Activated B cell treated with CpG ODN at 0.5 μM for 24 hours (primary cell): ENCODE data around the gene PON2. TPM values are rescaled to one million over a fixed set of nuclear protein-coding genes. Genes with fewer than 3 reads are reported as not detected.

Experiments
- ATAC-seq: fragments of 200-7000 bp; cut with Tn5 transposase; one replicate; pipeline ENCODE4 v1.10.0; 2021; ENCODE audit warnings: low read depth, mild to moderate bottlenecking, moderate library complexity
- CTCF ChIA-PET: fragments of 350-600 bp; sonication (Branson Sonifier 250); formaldehyde crosslinking; loops from one replicate; lab custom pipeline; 2021; ENCODE audit warnings: antibody characterized with exemption; lab: Charles Lee
- POLR2A ChIA-PET: fragments of 350-600 bp; sonication (Branson Sonifier 250); formaldehyde crosslinking; loops from one replicate; lab custom pipeline; 2021; ENCODE audit warnings: antibody characterized with exemption; lab: Charles Lee
- DNase-seq: peaks from one replicate; pipeline ENCODE4 v3.0.0; 2022
- H3K27ac Mint-ChIP-seq: one replicate; pipeline ENCODE4 v1.8.0; 2020; ENCODE audit warnings: mixed read lengths
- H3K27me3 Mint-ChIP-seq: one replicate; pipeline ENCODE4 v1.8.0; 2021; ENCODE audit warnings: mixed read lengths
- H3K36me3 Mint-ChIP-seq: one replicate; pipeline ENCODE4 v1.8.0; 2021; ENCODE audit warnings: low read depth, mixed read lengths
- H3K4me1 Mint-ChIP-seq: one replicate; pipeline ENCODE4 v1.8.0; 2021; ENCODE audit warnings: mixed read lengths
- H3K4me3 Mint-ChIP-seq: one replicate; pipeline ENCODE4 v1.8.0; 2020; ENCODE audit warnings: mild to moderate bottlenecking, mixed read lengths
- H3K9me3 Mint-ChIP-seq: one replicate; pipeline ENCODE4 v1.8.0; 2020; ENCODE audit warnings: mixed read lengths
- intact Hi-C: fragments of 100-400 bp; cut with micrococcal nuclease; formaldehyde crosslinking; loops from one replicate; pipeline ENCODE4 v1.15.1; 2024
- total RNA-seq: library from RNA; stranded (reverse); gene quantifications from 2 replicates; pipeline ENCODE4 v1.2.3, GENCODE V29; 2022
- TF ChIP-seq, protein P1 (sequence below): fragments of 200-600 bp; IDR thresholded peaks from one replicate; pipeline ENCODE4 v1.8.0; 2022; ENCODE audit warnings: antibody characterized with exemption, mild to moderate bottlenecking

The PON2 gene
- total RNA-seq, 1 donor from 2014 or later: 9.2 TPM

GRCh38 chr7:95435422-95435780 lies 573 bp upstream of the PON2 start:
- DNase-seq (no peak), ATAC-seq (peak; percentile 16)
- CTCF ChIA-PET: no interaction called here
- Mint-ChIP-seq H3K27me3 (no peaks in the 10 kb centered on the region), H3K36me3 (no peaks in the 10 kb centered on the region), H3K27ac (peak overlapping the region; percentile 38), H3K4me3 (peak overlapping the region; percentile 77), H3K9me3 (no peaks in the 10 kb centered on the region), H3K4me1 (peaks cover 20% of the 10 kb centered on the region)
- TF ChIP-seq, protein P1, sequence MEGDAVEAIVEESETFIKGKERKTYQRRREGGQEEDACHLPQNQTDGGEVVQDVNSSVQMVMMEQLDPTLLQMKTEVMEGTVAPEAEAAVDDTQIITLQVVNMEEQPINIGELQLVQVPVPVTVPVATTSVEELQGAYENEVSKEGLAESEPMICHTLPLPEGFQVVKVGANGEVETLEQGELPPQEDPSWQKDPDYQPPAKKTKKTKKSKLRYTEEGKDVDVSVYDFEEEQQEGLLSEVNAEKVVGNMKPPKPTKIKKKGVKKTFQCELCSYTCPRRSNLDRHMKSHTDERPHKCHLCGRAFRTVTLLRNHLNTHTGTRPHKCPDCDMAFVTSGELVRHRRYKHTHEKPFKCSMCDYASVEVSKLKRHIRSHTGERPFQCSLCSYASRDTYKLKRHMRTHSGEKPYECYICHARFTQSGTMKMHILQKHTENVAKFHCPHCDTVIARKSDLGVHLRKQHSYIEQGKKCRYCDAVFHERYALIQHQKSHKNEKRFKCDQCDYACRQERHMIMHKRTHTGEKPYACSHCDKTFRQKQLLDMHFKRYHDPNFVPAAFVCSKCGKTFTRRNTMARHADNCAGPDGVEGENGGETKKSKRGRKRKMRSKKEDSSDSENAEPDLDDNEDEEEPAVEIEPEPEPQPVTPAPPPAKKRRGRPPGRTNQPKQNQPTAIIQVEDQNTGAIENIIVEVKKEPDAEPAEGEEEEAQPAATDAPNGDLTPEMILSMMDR: no peak
- POLR2A ChIA-PET: interaction anchor here (0.7 kb wide), 1 partner anchor 777 kb away, joined by 4 read pairs; no protein-coding TSS in a partner anchor
- intact Hi-C loops: loop anchor here (10.0 kb wide), 1 partner anchor 921 kb away; no protein-coding TSS in a partner anchor

- Mint-ChIP-seq H3K27ac (peak overlapping the region; percentile 3), H3K27me3 (no peaks in the 10 kb centered on the region), H3K9me3 (no peaks in the 10 kb centered on the region), H3K4me3 (peak overlapping the region; percentile 77), H3K4me1 (peaks cover 20% of the 10 kb centered on the region), H3K36me3 (no peaks in the 10 kb centered on the region)
- DNase-seq (no peak), ATAC-seq (no peak)
- intact Hi-C loops: loop anchor here (10.0 kb wide), 1 partner anchor 919 kb away; no protein-coding TSS in a partner anchor
- TF ChIP-seq, protein P1: no peak
- ChIA-PET CTCF (no interaction called here), POLR2A (interaction anchor here (0.6 kb wide), 1 partner anchor 18 kb away, joined by 3 read pairs; no protein-coding TSS in a partner anchor)
Observed at GRCh38 chr7:95433952-95434556, 774 bp downstream of the PON2 start.

- ATAC-seq (no peak), DNase-seq (no peak)
- no peaks in the 10 kb centered on the region for H3K27me3 Mint-ChIP-seq
- TF ChIP-seq, protein P1: no peak
- ChIA-PET POLR2A (no interaction called here), CTCF (no interaction called here)
- peaks cover 20% of the 10 kb centered on the region for H3K4me1 Mint-ChIP-seq
- no peaks in the 10 kb centered on the region for H3K9me3 Mint-ChIP-seq
- no peaks in the 10 kb centered on the region for H3K36me3 Mint-ChIP-seq
- H3K27ac Mint-ChIP-seq: no peak overlapping the region
- intact Hi-C loops: loop anchor here (10.0 kb wide), 1 partner anchor 918 kb away; no protein-coding TSS in a partner anchor
- H3K4me3 Mint-ChIP-seq: no peak overlapping the region
Observed at GRCh38 chr7:95433129-95433528, 1.7 kb downstream of the PON2 start.

DNA sequence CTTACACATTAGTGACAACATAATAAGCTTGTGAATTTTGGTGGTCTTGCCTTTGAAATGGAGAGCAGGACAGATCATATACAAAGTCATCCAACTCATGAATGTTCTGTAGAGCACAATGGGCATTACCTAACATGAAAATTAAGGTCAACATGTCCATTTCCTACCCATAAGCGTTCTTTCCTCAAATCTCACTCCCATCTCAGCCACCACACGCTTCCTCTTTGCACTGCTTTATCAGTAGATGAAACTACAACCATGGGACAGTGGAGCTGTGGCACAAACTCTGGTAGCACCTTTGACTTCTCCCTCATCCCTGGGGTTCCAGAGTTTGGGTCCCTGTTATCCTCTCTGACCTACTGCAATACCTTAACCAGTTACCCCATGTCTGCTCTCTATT lies 2.2 kb downstream of the PON2 start:
- ATAC-seq (no peak), DNase-seq (no peak)
- CTCF ChIA-PET: interaction anchor here (0.6 kb wide), 1 partner anchor 514 kb away, joined by 3 read pairs; no protein-coding TSS in a partner anchor
- Mint-ChIP-seq H3K27me3 (no peaks in the 10 kb centered on the region), H3K4me3 (no peak overlapping the region), H3K27ac (no peak overlapping the region), H3K9me3 (no peaks in the 10 kb centered on the region), H3K36me3 (no peaks in the 10 kb centered on the region), H3K4me1 (peaks cover 20% of the 10 kb centered on the region)
- POLR2A ChIA-PET: no interaction called here
- TF ChIP-seq, protein P1: no peak
- intact Hi-C loops: loop anchor here (10.0 kb wide), 1 partner anchor 918 kb away; no protein-coding TSS in a partner anchor

DNA sequence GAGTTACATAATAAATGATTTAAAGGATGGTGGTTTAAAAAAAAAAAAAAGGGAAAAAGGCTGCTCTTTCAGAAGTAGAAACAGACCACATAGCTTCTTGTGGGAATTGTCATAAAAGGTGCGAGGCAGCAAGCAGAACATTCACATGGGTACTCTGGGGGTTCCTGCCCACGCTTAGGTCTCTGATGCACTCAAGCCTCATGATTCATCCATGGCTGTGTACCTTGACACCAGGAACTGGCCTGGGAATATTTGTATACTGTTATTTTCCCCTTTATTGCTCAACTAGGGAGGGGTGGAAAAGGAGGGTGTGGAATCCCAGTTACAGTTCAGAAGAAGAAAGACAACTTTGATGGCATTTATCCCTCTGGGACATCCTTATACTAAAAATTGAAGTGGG lies 4.0 kb downstream of the PON2 start:
- Mint-ChIP-seq H3K36me3 (no peaks in the 10 kb centered on the region), H3K27me3 (no peaks in the 10 kb centered on the region), H3K4me3 (no peak overlapping the region), H3K4me1 (peaks cover 18% of the 10 kb centered on the region), H3K9me3 (no peaks in the 10 kb centered on the region), H3K27ac (no peak overlapping the region)
- intact Hi-C loops: loop anchor here (10.0 kb wide), 1 partner anchor 916 kb away; no protein-coding TSS in a partner anchor
- CTCF ChIA-PET: interaction anchor here (1.0 kb wide), 1 partner anchor 982 kb away, joined by 3 read pairs; no protein-coding TSS in a partner anchor
- no peak for DNase-seq
- TF ChIP-seq, protein P1: no peak
- ATAC-seq: no peak
- POLR2A ChIA-PET: no interaction called here
